ENCODE results near the gene CFAP91.
"Not testable (repeated sequence)": the region's sequence is repeated elsewhere in the genome, so short reads cannot be mapped to it uniquely, and the experiment has no call there.

CFAP91 gene

DNA sequence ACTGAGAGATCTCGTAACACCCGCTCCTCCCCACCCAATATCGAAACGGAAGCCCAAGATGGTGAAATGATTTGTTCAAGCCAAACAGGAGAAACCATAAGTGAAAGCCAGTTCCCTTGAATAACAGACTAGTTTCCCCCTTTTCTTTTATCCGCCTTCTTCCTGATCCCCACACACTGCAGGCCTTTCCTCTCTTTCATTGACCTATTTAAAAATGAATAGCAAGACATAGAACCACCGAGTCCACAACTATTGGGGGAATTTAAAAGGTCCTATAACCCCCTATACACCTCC is 25.2 kb upstream of the CFAP91 start:
- TF ChIP-seq, protein P1, sequence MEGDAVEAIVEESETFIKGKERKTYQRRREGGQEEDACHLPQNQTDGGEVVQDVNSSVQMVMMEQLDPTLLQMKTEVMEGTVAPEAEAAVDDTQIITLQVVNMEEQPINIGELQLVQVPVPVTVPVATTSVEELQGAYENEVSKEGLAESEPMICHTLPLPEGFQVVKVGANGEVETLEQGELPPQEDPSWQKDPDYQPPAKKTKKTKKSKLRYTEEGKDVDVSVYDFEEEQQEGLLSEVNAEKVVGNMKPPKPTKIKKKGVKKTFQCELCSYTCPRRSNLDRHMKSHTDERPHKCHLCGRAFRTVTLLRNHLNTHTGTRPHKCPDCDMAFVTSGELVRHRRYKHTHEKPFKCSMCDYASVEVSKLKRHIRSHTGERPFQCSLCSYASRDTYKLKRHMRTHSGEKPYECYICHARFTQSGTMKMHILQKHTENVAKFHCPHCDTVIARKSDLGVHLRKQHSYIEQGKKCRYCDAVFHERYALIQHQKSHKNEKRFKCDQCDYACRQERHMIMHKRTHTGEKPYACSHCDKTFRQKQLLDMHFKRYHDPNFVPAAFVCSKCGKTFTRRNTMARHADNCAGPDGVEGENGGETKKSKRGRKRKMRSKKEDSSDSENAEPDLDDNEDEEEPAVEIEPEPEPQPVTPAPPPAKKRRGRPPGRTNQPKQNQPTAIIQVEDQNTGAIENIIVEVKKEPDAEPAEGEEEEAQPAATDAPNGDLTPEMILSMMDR (conservative IDR thresholded peaks at IDR 0.05; ENCODE audit: control insufficient read depth, insufficient read depth, low read depth, low read length): no peak
- H3K4me3 ChIP-seq (ENCODE audit: control insufficient read depth, low read depth, low read length): peak overlapping the region; percentile 65
- no peak for DNase-seq (ENCODE audit: low read depth)

- DNase-seq (ENCODE audit: low read depth); H3K4me3 ChIP-seq (ENCODE audit: control insufficient read depth, low read depth, low read length): not testable (repeated sequence)
These were observed 24.6 kb upstream of the CFAP91 start for GRCh38 chr3:119678209-119678608.

DNA sequence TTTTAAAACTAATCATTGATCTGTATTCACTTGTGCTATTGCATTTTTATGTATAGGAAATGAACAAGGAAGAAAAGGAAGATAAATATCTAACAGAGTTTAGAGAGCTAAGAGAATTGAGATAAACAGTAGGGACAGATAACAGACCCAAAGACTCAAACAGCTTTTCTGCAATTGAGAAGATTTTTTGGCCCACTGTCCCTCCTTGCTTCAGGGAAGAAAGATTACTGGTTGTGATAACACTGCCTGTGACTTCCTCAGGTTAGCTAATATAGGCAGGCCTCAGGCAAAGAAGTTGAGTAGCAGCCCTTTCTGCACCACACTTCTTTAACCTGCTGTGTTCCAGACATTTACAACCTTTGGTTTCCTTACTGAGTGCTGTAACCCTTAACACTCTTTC is 22.9 kb upstream of the CFAP91 start:
- DNase-seq (ENCODE audit: low read depth): no peak
- no peak overlapping the region for H3K4me3 ChIP-seq (ENCODE audit: control insufficient read depth, low read depth, low read length)
- TF ChIP-seq, protein P1 (conservative IDR thresholded peaks at IDR 0.05; ENCODE audit: control insufficient read depth, insufficient read depth, low read depth, low read length): no peak

DNA sequence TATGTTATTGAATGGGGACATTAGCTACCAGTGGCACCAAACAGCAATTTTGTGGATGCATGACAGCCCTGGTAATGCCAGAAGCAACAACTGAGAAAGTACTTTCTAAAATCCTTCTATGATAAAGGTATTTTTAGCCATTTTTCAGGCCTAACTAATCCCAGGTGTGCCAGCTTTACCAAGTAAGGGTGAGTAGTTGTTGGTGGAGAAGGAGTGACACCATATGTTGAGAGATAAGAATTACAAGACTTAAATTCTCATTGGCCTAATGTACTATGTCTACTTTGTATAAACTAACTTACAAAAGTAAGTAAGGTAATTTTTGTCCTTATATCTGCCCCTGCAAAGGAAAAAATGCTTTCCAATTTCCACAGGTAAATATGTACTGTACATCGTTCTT is 21.5 kb upstream of the CFAP91 start:
- DNase-seq (ENCODE audit: low read depth): peak; percentile 68
- TF ChIP-seq, protein P1 (conservative IDR thresholded peaks at IDR 0.05; ENCODE audit: control insufficient read depth, insufficient read depth, low read depth, low read length): peak; percentile 52
- no peak overlapping the region for H3K4me3 ChIP-seq (ENCODE audit: control insufficient read depth, low read depth, low read length)

DNA sequence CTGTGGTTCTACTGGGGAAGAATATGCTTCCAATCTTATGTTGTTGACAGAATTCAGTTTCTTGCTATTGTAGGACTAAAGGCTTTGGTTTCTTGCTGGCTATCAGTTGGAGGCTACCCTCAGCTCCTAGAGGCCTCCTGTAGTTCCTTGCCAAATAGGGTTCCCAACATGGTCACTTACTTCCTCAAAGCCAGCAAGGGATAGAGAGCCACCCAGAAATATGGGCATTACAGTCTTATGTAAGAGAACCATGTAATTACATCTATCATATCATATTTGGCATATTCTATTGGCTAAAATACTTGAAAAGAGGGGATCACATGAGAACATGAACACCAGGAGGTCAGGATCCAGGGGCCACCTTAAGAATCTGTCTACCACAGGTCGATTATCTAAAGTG is 19.4 kb upstream of the CFAP91 start:
- TF ChIP-seq, protein P1 (conservative IDR thresholded peaks at IDR 0.05; ENCODE audit: control insufficient read depth, insufficient read depth, low read depth, low read length): no peak
- no peak for DNase-seq (ENCODE audit: low read depth)
- H3K4me3 ChIP-seq (ENCODE audit: control insufficient read depth, low read depth, low read length): no peak overlapping the region

- peak; percentile 56 for DNase-seq (ENCODE audit: low read depth)
- TF ChIP-seq, protein P1 (conservative IDR thresholded peaks at IDR 0.05; ENCODE audit: control insufficient read depth, insufficient read depth, low read depth, low read length): peak; percentile 64
- H3K4me3 ChIP-seq (ENCODE audit: control insufficient read depth, low read depth, low read length): no peak overlapping the region
These were observed 12.7 kb upstream of the CFAP91 start for GRCh38 chr3:119690043-119690656.

DNA sequence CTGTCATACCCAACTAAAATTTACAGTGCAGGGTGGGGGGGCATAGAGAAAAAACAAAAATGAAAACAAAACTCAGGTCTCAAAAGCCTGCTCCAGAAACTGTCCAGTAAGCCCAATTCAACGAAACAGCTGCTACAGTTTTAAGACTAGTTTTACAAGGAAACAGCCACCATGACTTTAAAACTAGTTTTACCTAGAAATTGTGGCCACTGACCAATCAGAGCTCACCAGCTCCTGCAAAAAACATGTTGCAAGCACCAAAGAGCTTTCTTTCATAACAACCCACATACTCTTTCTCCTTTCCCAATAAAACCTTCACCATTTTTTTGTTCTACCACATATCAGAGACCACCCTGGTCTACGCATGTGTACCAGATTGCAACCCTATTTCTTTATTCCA is 7.3 kb upstream of the CFAP91 start:
- DNase-seq (ENCODE audit: low read depth): peak; percentile 25
- TF ChIP-seq, protein P1 (conservative IDR thresholded peaks at IDR 0.05; ENCODE audit: control insufficient read depth, insufficient read depth, low read depth, low read length): no peak

More for the DNA sequence above, 7.3 kb upstream of the CFAP91 start:
- H3K4me3 ChIP-seq (ENCODE audit: control insufficient read depth, low read depth, low read length): no peak overlapping the region

Data from fibroblast of mammary gland (primary cell).